ENCODE measurements around the gene GDA.

DNA sequence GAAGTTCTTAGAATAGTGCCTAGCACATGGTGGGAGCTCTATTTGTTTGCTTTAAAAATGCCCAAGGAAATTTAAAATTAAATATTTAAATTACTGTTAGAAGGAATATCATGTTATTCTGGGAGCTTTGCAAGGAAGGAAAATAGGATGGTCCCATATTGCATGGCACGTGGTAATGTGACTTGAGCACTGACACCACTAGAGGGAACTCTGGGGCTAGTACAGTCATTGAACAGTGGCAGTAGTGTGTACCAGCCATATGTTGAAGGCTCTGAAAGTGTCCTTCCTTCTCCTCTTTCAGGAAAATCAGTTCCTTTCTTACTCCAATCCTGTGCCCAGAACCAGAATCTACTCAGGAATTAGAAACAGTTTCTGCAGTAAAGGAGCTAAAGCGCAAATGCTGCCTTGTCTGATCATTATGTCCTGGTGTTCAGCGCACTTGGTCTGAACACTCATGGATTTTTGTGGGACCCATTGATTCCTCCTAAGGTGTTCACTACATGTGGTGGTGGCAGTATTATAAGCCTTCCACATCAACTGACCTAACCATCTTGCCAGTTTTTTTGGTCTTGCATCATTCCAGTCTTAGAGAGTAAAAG, 54.1 kb downstream of the GDA start:
- no peak for TF ChIP-seq POLR2A (IDR thresholded peaks at IDR 0.05; ENCODE audit: low read length)
- no peak for TF ChIP-seq GATA1 (IDR thresholded peaks at IDR 0.05; ENCODE audit: low read depth, low read length)

Data from erythroblast (primary cell).